WERI-Rb-1 (cell line): ENCODE results near the gene EPHA2.

ENCODE experiments used
- DNase-seq: peaks from one replicate; pipeline ENCODE4 v3.0.0-alpha.2; 2020
- H3K27ac ChIP-seq: fragments of 250-450 bp; sonication (Bioruptor Pico); 2 replicates; pipeline ENCODE4 v1.5.1; 2020; ENCODE audit warnings: mild to moderate bottlenecking, moderate library complexity
- H3K27me3 ChIP-seq: fragments of 250-450 bp; sonication (Bioruptor Pico); 2 replicates; pipeline ENCODE4 v1.5.1; 2021; ENCODE audit warnings: mild to moderate bottlenecking, low read depth, moderate library complexity; ENCODE audit not compliant: insufficient read depth, severe bottlenecking
- H3K36me3 ChIP-seq: fragments of 250-450 bp; sonication (Bioruptor Pico); 2 replicates; pipeline ENCODE4 v1.5.1; 2020; ENCODE audit warnings: mild to moderate bottlenecking, moderate library complexity
- H3K4me3 ChIP-seq: 2 replicates; pipeline ENCODE4 v1.5.1; 2011; ENCODE audit warnings: low read depth, mild to moderate bottlenecking, control low read depth, low read length
- H3K9me3 ChIP-seq: fragments of 250-450 bp; sonication (Bioruptor Pico); 2 replicates; pipeline ENCODE4 v1.5.1; 2021; ENCODE audit warnings: mild to moderate bottlenecking, moderate library complexity; ENCODE audit not compliant: severe bottlenecking
- TF ChIP-seq, protein P1 (sequence below): IDR thresholded peaks from 2 replicates; pipeline ENCODE4 v1.5.1; 2011; ENCODE audit warnings: low read depth, mild to moderate bottlenecking, control low read depth, inconsistent platforms, low read length

EPHA2 gene

DNA sequence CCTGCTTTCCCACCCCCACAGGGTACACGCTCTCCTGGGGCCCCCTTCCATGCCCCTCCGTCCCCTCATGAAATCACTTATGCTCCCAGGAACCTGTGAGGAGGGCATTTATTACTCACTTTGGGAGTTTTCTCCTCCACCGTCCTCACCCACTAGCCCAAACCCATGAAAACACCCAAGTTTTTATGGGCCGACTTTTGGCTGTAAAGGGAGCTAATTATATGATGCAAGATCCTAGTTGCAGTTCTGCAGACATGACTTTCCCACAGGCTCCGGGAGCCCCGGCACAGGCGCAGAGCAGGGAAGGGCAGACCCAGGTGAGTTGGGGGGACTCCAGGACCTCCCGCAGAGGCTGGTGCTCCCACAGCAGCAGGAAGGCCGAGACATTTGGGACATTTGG is 29.7 kb downstream of the EPHA2 start:
- TF ChIP-seq, protein P1, sequence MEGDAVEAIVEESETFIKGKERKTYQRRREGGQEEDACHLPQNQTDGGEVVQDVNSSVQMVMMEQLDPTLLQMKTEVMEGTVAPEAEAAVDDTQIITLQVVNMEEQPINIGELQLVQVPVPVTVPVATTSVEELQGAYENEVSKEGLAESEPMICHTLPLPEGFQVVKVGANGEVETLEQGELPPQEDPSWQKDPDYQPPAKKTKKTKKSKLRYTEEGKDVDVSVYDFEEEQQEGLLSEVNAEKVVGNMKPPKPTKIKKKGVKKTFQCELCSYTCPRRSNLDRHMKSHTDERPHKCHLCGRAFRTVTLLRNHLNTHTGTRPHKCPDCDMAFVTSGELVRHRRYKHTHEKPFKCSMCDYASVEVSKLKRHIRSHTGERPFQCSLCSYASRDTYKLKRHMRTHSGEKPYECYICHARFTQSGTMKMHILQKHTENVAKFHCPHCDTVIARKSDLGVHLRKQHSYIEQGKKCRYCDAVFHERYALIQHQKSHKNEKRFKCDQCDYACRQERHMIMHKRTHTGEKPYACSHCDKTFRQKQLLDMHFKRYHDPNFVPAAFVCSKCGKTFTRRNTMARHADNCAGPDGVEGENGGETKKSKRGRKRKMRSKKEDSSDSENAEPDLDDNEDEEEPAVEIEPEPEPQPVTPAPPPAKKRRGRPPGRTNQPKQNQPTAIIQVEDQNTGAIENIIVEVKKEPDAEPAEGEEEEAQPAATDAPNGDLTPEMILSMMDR = no peak
- no peak for DNase-seq
- no peak overlapping the region for H3K27ac ChIP-seq
- H3K36me3 ChIP-seq = no peaks in the 10 kb centered on the region
- no peaks in the 10 kb centered on the region for H3K27me3 ChIP-seq
- H3K9me3 ChIP-seq = no peaks in the 10 kb centered on the region
- H3K4me3 ChIP-seq = no peak overlapping the region

DNA sequence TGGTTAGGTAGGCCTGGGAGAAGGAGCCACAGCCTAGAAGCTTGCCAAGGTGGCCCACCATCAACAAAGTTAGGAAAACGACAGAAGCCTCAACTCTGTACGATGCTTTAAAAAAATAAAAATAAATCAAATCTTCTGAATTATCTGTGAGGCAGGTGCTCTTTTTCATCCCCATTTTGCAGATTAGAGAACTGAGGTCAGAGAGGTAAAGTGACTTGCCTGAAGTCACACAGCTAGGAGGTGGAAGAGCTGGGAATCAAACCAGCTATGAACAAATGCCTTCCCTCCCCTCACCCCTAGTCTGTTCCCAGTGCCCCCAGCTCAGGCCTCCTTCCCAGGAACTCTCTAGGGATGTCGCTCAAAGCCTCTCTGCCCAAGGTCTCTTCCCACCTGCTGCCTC is 30.4 kb downstream of the EPHA2 start:
- Histone ChIP-seq H3K4me3 (no peak overlapping the region), H3K36me3 (no peaks in the 10 kb centered on the region), H3K27ac (no peak overlapping the region), H3K27me3 (no peaks in the 10 kb centered on the region), H3K9me3 (no peaks in the 10 kb centered on the region)
- TF ChIP-seq, protein P1 = no peak
- DNase-seq = no peak

DNA sequence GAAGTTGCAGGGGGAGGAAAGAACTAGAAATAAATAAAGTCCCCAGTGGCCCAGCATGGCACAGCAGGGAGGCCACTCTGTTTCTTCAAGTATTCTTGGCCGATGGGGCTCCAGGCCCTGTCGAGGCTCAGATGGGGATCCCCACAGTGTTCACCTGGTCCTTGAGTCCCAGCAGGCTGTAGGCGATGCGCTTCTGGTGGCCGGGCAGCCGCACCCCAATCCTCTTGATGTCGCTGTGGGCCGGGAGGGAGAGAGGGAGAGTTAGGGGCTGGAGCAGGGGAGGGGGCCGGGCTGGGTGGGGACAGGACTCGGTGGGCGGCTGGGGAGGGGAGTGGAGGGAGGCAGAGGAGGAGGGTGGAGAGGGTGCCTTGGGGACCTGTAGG is 30.8 kb downstream of the EPHA2 start:
- H3K27me3 ChIP-seq = no peaks in the 10 kb centered on the region
- H3K9me3 ChIP-seq = no peaks in the 10 kb centered on the region
- H3K4me3 ChIP-seq = no peak overlapping the region
- no peak for DNase-seq
- no peak overlapping the region for H3K27ac ChIP-seq
- TF ChIP-seq, protein P1 = no peak
- H3K36me3 ChIP-seq = no peaks in the 10 kb centered on the region

DNA sequence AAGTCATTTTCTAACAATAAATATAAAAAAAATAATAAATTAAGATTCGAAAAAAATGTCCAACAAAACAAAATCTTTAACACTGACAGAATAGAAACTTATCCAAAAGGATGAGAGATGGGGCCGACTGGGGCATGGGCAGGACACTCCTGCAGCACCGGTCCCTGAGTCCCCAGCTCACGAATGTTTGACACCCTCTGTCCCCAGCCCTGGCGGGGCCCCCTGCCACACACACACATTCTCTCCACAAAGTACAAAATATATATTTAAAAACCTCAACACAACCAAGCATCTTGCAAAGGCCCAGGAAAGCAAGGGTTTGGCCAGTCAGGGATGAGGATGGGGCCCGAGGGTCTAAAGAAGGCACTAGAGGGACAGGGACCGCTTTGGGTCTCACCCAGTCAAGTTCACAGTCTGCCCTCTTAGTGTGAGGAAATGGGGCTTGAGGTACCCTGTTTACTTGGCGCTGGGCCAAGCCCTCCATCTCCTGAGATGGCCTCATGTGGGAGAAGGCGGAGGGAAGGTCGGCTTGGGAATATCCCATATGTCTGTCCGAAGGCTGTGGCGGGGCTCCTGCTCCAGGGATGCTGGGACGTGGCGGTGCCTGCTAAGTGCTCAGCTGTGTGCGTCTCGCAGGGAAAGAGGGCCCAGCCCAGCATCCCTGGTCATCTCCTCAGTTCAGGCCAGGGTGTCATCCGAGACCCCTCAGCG is 31.3 kb downstream of the EPHA2 start:
- Histone ChIP-seq H3K9me3 (no peaks in the 10 kb centered on the region), H3K27me3 (no peaks in the 10 kb centered on the region), H3K4me3 (no peak overlapping the region), H3K27ac (no peak overlapping the region), H3K36me3 (no peaks in the 10 kb centered on the region)
- DNase-seq = no peak
- TF ChIP-seq, protein P1 = no peak

DNA sequence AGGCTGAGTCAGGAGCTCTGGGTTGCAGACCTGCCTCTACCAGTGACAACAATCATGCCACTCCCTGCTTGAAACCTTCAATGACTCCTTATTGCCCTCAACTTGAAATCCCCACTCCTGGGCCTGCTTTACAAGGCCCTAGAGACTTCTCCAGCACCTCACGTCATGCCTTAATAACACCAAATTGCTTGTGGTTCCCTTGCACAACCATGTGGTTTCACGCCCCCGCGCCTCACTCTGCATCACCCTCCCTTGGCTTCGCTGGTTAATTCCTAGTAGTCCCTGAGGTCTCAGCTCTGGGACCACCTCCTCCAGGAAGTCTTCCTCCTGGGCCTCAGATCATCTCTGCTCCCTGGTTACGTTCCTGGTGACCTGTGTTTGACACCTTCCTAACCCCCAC is 33.0 kb downstream of the EPHA2 start:
- TF ChIP-seq, protein P1 = no peak
- Histone ChIP-seq H3K27ac (no peak overlapping the region), H3K9me3 (no peaks in the 10 kb centered on the region), H3K27me3 (no peaks in the 10 kb centered on the region), H3K4me3 (no peak overlapping the region), H3K36me3 (no peaks in the 10 kb centered on the region)
- DNase-seq = no peak

DNA sequence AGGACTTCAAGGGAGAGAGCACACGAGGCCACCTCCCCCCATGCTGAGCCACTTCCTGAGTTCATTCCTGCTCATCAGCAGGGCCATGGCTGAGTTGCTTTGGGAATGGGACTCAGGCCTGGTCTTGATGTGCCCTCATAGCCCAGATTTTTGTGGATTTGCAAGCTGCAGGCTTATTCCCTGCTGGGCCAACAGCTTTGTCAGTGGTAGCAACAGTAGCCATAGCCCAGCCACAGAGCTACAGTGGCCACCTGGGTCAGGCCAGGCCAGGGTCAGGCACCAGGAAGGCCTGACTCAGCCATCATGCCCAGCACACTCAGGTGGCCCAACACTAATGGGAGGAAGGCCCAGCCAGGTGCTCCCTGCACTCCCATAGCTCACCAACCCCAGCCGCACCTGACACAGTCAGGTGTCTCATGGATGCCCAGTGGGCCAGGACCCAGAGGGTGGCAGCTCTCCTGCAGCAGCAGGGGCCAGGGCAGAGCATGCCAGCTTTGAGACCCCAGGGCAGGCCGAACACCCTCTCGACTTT is 33.5 kb downstream of the EPHA2 start:
- no peak for DNase-seq
- Histone ChIP-seq H3K27ac (no peak overlapping the region), H3K27me3 (no peaks in the 10 kb centered on the region), H3K36me3 (no peaks in the 10 kb centered on the region), H3K4me3 (no peak overlapping the region), H3K9me3 (no peaks in the 10 kb centered on the region)
- TF ChIP-seq, protein P1 = no peak
